Esophagus muscularis mucosa (tissue), 4 donors: ENCODE measurements around the gene DMTF1. TPM values are rescaled to one million over a fixed set of nuclear protein-coding genes. Genes with fewer than 3 reads are reported as not detected.

Experiments used
- DNase-seq: peaks from one replicate; pipeline ENCODE4 v3.0.0-alpha.2; 2017; ENCODE audit errors: extremely low spot score
- H3K27ac ChIP-seq, 4 donors: fragments of 200-600 bp; sonication (generic); replicated peaks in 1 of 4; 1 replicate in 3 of 4; 2 replicates in 1 of 4; pipeline ENCODE4 v1.5.1; 2016 to 2019; ENCODE audit warnings: mild to moderate bottlenecking in 1 of 4
- H3K27me3 ChIP-seq, 4 donors: fragments of 200-600 bp; sonication (generic); one replicate each; pipeline versions ENCODE4 v1.5.1 to v1.6.0; 2016 to 2019
- H3K36me3 ChIP-seq, 4 donors: fragments of 200-600 bp; sonication (generic); one replicate each; pipeline ENCODE4 v1.5.1; 2016 to 2019
- H3K4me1 ChIP-seq, 4 donors: fragments of 200-600 bp; sonication (generic); one replicate each; pipeline ENCODE4 v1.5.1; 2016 to 2019
- H3K4me3 ChIP-seq, 4 donors: fragments of 200-600 bp; sonication (generic); 1 replicate in 2 of 4; 2 replicates in 2 of 4; pipeline ENCODE4 v1.5.1; 2016 to 2019; ENCODE audit warnings: mild to moderate bottlenecking in 4 of 4, moderate library complexity in 1 of 4
- H3K9me3 ChIP-seq, 4 donors: fragments of 200-600 bp; sonication (generic); 1 replicate in 3 of 4; 2 replicates in 1 of 4; pipeline ENCODE4 v1.5.1; 2016 to 2019
- EP300 ChIP-seq: sonication (generic); formaldehyde crosslinking; IDR thresholded peaks from one replicate; pipeline ENCODE4 v1.6.1; 2017; ENCODE audit warnings: antibody characterized with exemption
- POLR2A ChIP-seq: fragments of 450-650 bp; IDR thresholded peaks from one replicate; pipeline ENCODE4 v1.6.1; 2017; ENCODE audit warnings: antibody characterized with exemption, moderate library complexity, mild to moderate bottlenecking, low read depth
- POLR2AphosphoS5 ChIP-seq, 2 donors: sonication (generic); formaldehyde crosslinking; IDR thresholded peaks; one replicate each; pipeline ENCODE4 v1.6.1; 2017; ENCODE audit warnings: antibody characterized with exemption in 2 of 2
- WGBS: methylation state at CpG from one replicate; pipeline ENCODE4 v1.1.5; 2018; 5-methylcytosine and 5-hydroxymethylcytosine counted together
- intact Hi-C: fragments of 100-400 bp; cut with DNase I; formaldehyde crosslinking; loops from one replicate; pipeline ENCODE4 v1.15.1; 2023
- total RNA-seq, 4 donors: library from RNA; depleted of rRNA; stranded (reverse); fragments of >200 nt; gene quantifications; one replicate each; pipeline versions ENCODE4 v1.1.0 to v1.2.1, GENCODE V29; 2016
- TF ChIP-seq, protein P1 (sequence below), 3 experiments: fragments of 200-600 bp in 2 of 3; fragments of 450-650 bp in 1 of 3; sonication (generic) in 2 of 3; IDR thresholded peaks; one replicate each; pipeline ENCODE4 v1.5.1; 2017 to 2019; ENCODE audit warnings: antibody characterized with exemption in 3 of 3, mild to moderate bottlenecking in 2 of 3, moderate library complexity in 1 of 3

The DMTF1 gene
- total RNA-seq, 4 donors from 2014 or later = 31.4 to 60.6 (median 40.5) TPM

DNA sequence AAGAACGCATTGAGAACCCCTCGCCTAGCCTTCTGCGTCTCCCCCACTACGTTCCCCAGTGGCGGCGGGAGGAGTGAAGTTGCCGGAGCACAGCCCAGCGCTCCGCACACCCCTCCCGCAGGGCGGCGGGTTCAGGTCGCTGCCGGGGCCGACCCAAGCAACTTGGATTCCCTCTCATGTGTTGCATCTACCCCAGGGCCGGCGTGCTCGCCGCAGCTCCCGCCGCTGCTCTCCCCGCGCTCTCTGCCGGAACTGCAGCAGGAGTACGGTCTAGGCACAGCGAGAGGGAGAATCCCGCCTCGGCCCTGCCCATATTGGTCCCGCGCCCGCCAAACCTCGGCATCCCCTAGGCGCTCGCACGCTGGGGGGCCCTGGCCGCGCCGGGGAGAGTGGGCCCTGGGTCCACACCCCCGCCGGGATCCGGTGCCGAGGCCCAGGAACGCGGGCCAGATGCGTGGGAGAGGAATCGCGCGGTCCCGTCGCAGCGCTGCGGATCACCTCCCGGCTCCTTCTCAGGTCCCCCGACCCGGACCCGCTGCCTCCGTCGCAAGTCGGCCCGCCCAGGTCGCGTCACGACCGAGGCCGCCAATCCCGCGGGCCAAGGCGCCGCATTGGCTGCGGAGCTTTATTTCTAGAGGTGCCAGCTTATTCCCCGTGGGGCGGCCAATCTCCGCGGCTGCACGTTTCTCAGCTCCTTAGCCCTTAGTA lies 67.9 kb downstream of the DMTF1 start:
- H3K36me3 ChIP-seq = no peaks in the 10 kb centered on the region
- no peaks in the 10 kb centered on the region for H3K27me3 ChIP-seq
- WGBS = 0% methylated on average over 25 of the region's 75 CpGs
- DNase-seq = peak; percentile 94
- no peaks in the 10 kb centered on the region for H3K9me3 ChIP-seq
- H3K4me1 ChIP-seq = peaks cover 4 to 36% (median 33%) of the 10 kb centered on the region in 4 donors
- peak overlapping the region; percentile 72 to 88 (median 82) for H3K4me3 ChIP-seq
- peak overlapping the region; percentile 82 to 87 (median 85) for H3K27ac ChIP-seq
- intact Hi-C loops = loop anchor here (2.0 to 10.0 kb wide), 3 partner anchors 67 to 283 kb away; partner anchors contain the start of genes CROT and DMTF1
- TF ChIP-seq POLR2A (peak; percentile 42), EP300 (no peak), POLR2AphosphoS5 (IDR thresholded peaks at IDR 0.05) (peak; percentile 86 to 92)

- WGBS = 2% methylated on average over 16 of the region's 17 CpGs
- intact Hi-C loops = loop anchor here (2.0 to 10.0 kb wide), 3 partner anchors 68 to 283 kb away; partner anchors contain the start of genes CROT and DMTF1
Observed at GRCh38 chr7:87220734-87221215, 68.5 kb downstream of the DMTF1 start.

GRCh38 chr7:87223666-87224065 lies 71.4 kb downstream of the DMTF1 start:
- no peak overlapping the region for H3K27ac ChIP-seq
- H3K9me3 ChIP-seq = no peaks in the 10 kb centered on the region
- WGBS = 71% methylated on average over 1 of the region's 1 CpG
- peaks cover 0 to 16% (median 12%) of the 10 kb centered on the region in 4 donors for H3K4me1 ChIP-seq
- H3K27me3 ChIP-seq = no peaks in the 10 kb centered on the region
- H3K36me3 ChIP-seq = no peaks in the 10 kb centered on the region
- DNase-seq = no peak
- TF ChIP-seq EP300 (no peak), POLR2A (no peak), POLR2AphosphoS5 (IDR thresholded peaks at IDR 0.05) (no peak)
- TF ChIP-seq, protein P1, sequence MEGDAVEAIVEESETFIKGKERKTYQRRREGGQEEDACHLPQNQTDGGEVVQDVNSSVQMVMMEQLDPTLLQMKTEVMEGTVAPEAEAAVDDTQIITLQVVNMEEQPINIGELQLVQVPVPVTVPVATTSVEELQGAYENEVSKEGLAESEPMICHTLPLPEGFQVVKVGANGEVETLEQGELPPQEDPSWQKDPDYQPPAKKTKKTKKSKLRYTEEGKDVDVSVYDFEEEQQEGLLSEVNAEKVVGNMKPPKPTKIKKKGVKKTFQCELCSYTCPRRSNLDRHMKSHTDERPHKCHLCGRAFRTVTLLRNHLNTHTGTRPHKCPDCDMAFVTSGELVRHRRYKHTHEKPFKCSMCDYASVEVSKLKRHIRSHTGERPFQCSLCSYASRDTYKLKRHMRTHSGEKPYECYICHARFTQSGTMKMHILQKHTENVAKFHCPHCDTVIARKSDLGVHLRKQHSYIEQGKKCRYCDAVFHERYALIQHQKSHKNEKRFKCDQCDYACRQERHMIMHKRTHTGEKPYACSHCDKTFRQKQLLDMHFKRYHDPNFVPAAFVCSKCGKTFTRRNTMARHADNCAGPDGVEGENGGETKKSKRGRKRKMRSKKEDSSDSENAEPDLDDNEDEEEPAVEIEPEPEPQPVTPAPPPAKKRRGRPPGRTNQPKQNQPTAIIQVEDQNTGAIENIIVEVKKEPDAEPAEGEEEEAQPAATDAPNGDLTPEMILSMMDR (IDR thresholded peaks at IDR 0.05) = no peak
- intact Hi-C loops = loop anchor here (5.0 to 10.0 kb wide), 2 partner anchors 121 to 286 kb away; partner anchors contain the start of gene CROT
- H3K4me3 ChIP-seq = no peak overlapping the region

More at GRCh38 chr7:87220734-87221215, 68.5 kb downstream of the DMTF1 start:
- H3K27ac ChIP-seq = peak overlapping the region; percentile 82 to 87 (median 85)
- H3K27me3 ChIP-seq = no peaks in the 10 kb centered on the region
- no peaks in the 10 kb centered on the region for H3K36me3 ChIP-seq
- DNase-seq = no peak
- TF ChIP-seq EP300 (no peak), POLR2A (no peak), POLR2AphosphoS5 (IDR thresholded peaks at IDR 0.05) (no peak)
- TF ChIP-seq, protein P1 (IDR thresholded peaks at IDR 0.05) = no peak
- H3K9me3 ChIP-seq = no peaks in the 10 kb centered on the region
- H3K4me1 ChIP-seq = peaks cover 4 to 36% (median 33%) of the 10 kb centered on the region in 4 donors
- H3K4me3 ChIP-seq = peak overlapping the region; percentile 72 to 88 (median 82)

GRCh38 chr7:87225696-87226095 lies 73.4 kb downstream of the DMTF1 start:
- no peaks in the 10 kb centered on the region for H3K27me3 ChIP-seq
- intact Hi-C loops = loop anchor here (10.0 kb wide), 1 partner anchor 119 kb away; the partner anchor contains the start of gene CROT
- H3K27ac ChIP-seq = no peak overlapping the region
- peaks cover 0 to 7% (median 6%) of the 10 kb centered on the region in 4 donors for H3K4me1 ChIP-seq
- no peaks in the 10 kb centered on the region for H3K9me3 ChIP-seq
- no peaks in the 10 kb centered on the region for H3K36me3 ChIP-seq
- WGBS = 74% methylated on average over 1 of the region's 1 CpG
- DNase-seq = no peak
- TF ChIP-seq, protein P1 (IDR thresholded peaks at IDR 0.05) = no peak
- TF ChIP-seq POLR2AphosphoS5 (IDR thresholded peaks at IDR 0.05) (no peak), EP300 (no peak)
- H3K4me3 ChIP-seq = no peak overlapping the region

DNA sequence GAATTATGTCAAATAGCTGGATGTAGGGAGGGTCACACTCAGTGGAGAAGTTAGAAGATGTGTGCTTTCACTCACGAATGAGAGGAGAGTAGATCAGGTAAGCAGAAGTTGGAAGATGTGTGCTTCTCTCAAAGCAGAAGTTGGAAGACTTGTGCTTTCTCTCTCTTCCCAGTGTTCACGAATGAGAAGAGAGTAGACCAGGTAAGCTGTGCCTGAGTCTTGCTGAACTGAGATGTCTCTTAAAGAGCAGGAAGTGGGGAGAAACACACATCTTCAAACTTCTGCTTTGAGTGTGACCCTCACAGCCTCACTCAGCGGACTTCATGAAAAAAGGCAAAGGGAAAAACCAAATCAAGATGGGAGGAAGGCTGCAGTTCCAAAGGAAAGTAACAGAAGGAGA lies 74.2 kb downstream of the DMTF1 start:
- Histone ChIP-seq H3K27me3 (no peaks in the 10 kb centered on the region), H3K27ac (no peak overlapping the region), H3K4me3 (no peak overlapping the region), H3K9me3 (no peaks in the 10 kb centered on the region), H3K36me3 (no peaks in the 10 kb centered on the region), H3K4me1 (peaks cover 0 to 7% (median 6%) of the 10 kb centered on the region in 4 donors)
- no peak for DNase-seq
- WGBS = 70% methylated on average over 3 of the region's 3 CpGs
- TF ChIP-seq POLR2A = no peak
- TF ChIP-seq EP300 = no peak
- no peak for TF ChIP-seq POLR2AphosphoS5 (IDR thresholded peaks at IDR 0.05)
- TF ChIP-seq, protein P1 (IDR thresholded peaks at IDR 0.05) = no peak
- intact Hi-C loops = loop anchor here (10.0 kb wide), 1 partner anchor 118 kb away; the partner anchor contains the start of gene CROT
